Fibroblast of skin of right biceps (primary cell): ENCODE measurements around the gene GRID1.

Experiments used
- DNase-seq: peaks from one replicate; pipeline ENCODE4 v3.0.0-alpha.2; 2013

The GRID1 gene

DNA sequence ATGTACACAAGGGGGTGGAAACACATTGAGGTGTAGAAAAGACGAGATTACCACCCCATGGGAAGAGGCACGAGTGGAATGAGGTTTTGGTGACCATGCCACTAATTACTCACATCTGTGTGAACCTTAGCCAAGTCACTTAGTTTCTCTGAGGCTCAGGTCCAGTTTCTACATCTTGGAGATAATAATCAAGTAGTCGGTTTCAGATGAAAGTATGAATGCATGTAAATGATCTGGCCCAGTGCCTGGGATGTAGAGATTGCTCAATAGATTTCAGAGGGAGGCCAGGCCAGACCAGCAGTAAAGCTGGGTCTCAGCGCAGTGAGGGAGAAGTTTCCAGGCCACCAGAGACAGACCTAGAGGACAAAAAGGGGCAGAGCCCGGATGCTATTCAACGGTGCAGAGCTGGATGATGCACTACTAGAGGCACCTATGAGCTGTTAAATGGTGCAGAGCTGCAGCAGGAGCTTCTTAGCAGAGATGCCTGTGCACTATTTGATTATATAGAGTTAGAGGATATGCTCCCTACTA lies 725.1 kb downstream of the GRID1 start:
- DNase-seq, result peak; percentile 65

- DNase-seq, result no peak
Measured at GRCh38 chr10:85638797-85639196, 727.8 kb downstream of the GRID1 start.

GRCh38 chr10:85635650-85636049 lies 730.9 kb downstream of the GRID1 start:
- DNase-seq, result no peak

DNA sequence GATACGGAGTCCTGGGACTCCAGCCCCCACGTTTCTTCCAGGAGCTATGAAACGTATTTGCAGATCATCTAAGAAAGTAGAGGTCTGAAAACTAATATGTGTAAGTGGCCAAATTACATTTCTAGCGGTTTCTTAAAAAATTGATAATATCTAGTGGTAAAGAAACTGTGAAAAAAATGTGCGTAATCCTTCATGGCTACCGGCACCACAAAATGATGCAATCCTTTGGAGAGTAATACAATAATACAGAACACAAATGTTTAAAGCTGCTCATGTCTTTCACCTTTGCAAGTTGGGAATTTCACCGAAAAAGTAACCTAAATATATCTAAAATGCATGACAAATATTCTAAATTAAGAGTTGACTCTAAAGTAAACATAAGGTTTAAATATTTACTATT lies 742.1 kb downstream of the GRID1 start:
- no peak for DNase-seq

- no peak for DNase-seq
Measured at GRCh38 chr10:85623758-85624157, 742.8 kb downstream of the GRID1 start.

- no peak for DNase-seq
Measured at GRCh38 chr10:85623342-85623741, 743.3 kb downstream of the GRID1 start.

GRCh38 chr10:85622425-85622824 lies 744.2 kb downstream of the GRID1 start:
- no peak for DNase-seq

DNA sequence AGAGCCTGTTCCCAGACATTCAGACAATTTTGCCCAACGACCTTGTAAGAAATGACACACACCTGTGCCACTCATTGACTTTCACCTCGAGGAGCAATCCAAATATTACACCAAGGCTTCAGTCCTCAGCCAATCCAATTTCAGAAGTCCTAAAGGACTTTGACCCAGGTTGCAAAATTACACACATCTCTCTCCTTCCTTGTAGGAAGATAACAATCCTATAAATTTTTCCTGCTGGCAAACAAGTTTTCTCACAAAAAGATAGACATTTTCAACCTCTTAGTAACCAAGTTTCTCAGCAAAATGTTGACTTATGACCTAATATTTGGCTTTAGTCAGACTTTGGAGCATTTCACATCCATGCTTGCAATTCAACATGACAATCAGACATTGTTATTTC lies 745.0 kb downstream of the GRID1 start:
- no peak for DNase-seq

- no peak for DNase-seq
Measured at GRCh38 chr10:85620807-85621206, 745.8 kb downstream of the GRID1 start.

GRCh38 chr10:85619832-85620231 lies 746.8 kb downstream of the GRID1 start:
- no peak for DNase-seq

DNA sequence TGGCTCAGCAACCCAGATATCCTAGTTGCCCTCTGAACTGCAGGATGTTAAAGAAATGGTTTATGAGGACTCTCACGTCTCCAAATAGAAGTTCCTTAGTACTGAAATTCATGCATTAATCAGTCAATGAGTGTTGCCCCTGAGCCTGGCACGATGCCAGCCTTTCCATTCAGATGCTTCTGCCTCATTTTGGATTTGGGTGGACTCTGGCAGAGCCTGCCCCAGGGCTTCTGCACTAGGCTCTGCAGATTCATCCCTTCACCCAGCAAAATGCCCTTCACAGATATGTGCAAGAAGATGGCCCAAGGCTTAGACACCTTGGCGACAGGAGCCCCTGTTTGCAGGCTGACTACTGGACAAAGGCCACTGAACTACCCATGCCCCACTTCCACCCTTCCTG lies 747.8 kb downstream of the GRID1 start:
- DNase-seq, result no peak

DNA sequence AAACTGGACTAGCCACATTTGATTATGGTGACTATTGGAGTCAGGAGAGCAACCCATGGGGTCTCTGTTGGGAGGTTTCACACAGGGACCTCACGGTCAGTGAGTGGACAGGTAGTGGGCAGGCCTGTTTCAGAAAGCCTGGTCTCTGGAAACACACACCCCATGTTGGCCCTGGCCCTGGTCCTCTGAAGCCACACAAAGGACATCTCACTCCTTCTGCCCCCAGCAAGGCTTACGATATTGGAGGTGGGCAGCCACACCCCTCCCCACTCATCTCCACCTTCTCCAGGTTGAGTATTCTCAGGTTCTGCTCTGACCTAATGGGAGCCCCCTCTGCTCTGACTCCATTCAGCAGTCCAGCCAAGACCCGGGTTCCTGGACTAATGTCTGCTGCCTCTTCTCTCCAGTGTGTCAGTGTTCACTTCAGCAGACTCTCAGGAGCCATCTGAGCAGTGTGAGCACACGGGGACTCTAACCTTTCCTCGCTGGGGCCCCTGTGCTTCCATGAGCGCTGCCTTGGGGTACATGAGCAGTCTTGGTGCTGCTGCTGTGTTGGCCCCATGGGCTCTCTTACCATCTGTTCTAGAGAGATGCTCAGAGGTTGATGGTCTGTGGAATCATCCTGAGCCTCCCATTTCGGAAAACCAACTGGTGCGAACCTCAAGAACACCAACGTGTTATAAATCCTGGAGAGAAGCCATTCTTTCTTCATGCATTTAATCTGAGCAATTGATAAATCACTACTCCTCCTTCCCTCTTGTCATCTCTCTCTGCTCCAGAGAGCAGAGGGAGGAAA lies 748.6 kb downstream of the GRID1 start:
- DNase-seq, result no peak

DNA sequence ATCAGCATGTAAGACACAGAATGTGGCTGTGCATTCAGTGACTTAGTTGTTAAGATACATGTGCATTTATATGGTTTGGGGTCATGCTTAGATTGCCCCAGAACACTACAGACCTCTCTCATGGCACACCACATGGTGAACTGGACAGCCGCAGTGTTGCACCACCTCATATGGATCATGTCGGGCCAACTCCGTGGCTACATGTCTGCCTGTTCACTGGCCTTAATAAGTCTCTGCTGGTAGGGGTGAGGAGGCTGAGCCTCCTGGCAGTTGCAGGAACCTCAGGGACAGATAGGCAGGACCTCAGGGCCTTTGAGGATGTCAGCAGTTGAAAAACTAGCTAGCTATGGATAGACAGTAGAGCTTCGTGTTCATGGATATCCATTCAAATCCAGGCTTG lies 751.0 kb downstream of the GRID1 start:
- DNase-seq, result no peak

DNA sequence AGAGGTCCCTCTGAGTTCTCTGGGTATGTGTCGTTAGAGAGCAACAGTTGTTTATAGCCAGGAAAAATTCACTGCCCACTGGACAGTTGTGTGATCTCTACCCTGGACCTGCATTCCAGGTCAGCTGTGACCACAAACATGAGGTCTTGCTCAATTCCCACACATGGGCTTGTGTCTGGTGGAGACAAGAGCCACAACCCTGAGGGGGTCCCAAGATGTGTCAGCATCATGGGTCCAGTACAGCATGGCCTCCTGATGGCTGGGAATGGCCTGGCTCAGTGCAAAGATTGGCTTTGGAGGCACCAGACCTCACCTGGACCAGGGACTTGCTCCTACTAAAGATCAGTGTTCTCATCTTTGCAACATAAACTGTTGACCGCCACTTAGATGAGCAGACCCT lies 751.6 kb downstream of the GRID1 start:
- no peak for DNase-seq

- no peak for DNase-seq
Measured at GRCh38 chr10:85614566-85614965, 752.0 kb downstream of the GRID1 start.

GRCh38 chr10:85613391-85613790 lies 753.2 kb downstream of the GRID1 start:
- no peak for DNase-seq

GRCh38 chr10:85612833-85613232 lies 753.8 kb downstream of the GRID1 start:
- DNase-seq, result no peak

- no peak for DNase-seq
Measured at GRCh38 chr10:85612378-85612775, 754.2 kb downstream of the GRID1 start.

DNA sequence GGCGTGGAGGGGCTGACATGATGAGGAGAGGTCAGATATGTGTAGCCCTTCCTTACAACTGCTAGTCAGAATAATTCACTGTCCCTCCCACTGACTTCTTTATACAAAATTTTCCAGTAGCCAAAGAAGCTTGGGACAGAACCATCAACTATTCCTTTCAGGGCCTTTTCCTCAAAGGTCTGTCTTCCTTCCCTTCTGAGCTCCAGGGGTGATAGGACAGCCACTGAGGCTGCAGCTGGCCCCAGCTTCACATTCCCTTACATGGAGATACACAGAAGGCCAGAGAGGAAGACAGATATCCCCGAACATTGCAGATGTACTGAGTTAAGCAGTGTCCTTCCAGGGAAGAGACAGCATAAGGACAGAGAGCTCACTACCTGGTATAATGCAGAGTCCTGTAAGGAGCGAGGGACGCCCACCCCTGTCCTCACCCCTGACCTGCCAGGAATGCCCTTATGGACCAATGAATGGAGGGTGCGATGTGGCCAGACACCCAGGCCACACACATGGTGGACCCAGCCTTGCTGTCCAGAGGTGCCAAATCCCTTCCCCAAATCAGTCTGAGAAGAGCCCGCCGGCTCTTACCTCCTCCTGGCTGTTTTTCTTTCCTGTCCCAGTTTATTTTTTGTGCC lies 754.7 kb downstream of the GRID1 start:
- DNase-seq, result no peak

DNA sequence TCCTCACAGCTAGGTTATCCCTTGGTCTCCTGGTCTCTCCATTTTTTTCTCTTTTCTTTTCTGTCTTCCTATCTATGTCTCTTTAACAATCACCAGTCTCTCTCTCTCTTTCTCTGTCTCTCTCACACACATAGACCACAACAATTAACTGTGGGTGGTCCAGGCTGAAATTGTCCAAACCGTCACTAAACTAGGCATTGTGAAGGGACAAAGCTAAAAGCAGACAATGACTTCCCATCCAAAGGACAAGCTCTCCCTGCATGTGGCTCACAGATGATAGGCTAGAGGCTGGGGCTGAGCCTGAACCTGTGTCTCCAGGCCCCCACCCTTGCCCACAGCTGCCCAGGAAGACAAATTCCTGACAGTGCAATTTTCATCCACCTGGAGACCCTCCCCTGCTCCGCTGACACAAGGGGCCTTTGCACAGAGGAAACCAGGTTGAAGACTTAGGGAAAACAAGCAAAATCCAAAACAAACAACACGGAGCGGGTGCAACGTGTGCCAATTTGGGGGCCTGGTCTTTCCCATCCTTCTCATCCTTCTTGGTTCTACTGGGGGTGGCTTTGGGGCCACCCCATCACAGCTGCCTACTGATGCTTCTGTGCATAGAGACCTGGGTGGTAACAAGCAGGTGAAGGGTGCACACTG lies 755.4 kb downstream of the GRID1 start:
- no peak for DNase-seq

DNA sequence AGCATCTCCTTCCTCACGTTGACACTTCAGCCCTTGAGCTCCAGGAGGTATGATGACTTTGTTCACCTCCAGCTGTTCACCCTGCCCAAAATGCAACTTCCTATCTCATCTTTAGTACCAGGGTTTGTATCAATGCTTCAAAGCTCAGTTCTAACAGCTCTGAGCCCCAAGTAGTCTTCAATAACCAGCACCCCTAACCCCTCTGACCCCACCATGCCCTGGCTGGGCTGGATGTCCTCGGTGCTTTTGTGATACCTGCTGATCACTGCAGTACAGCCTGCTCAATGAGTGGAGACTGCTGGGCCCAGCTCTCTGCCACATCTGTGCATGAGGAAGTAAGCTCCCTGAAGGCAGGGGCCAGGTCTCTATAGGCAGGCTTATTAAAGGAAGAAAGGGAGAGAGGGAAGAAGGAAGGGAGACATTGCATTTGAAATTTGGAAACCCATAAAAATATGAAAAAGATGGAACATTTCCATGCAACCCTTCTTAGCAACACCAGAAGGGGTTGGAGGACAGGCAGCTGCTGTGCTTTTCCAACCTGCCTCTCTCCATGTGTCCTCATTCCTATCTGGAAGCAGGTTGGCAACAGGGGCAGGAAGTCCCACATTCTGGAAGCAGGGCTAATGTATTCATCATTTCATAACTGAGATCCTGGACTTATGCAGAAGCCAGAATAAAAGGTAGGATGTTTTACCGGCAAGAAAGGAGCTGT lies 756.1 kb downstream of the GRID1 start:
- no peak for DNase-seq

DNA sequence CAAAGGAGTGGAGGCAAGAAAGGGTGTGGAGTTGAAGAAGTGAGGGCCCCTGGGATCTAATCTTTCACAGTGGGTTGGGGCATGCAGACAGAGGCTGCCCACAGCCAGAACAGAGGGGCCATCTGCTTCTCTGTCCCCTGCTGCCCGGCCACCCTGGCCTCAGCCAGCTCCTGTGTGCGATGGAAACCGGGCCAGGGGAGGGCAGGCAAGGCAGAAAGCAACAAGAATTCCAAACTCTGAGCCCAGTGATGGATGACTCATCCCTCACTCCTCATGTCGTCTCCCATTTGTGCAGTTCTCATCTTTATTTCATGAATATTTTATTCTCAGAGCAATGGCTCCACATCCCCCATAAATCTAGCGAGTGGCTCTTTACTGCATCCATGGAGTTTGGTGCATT lies 757.1 kb downstream of the GRID1 start:
- no peak for DNase-seq

GRCh38 chr10:85608706-85609105 lies 757.9 kb downstream of the GRID1 start:
- DNase-seq, result no peak
